Measurements from ENCODE around the gene MPPED2.

DNA sequence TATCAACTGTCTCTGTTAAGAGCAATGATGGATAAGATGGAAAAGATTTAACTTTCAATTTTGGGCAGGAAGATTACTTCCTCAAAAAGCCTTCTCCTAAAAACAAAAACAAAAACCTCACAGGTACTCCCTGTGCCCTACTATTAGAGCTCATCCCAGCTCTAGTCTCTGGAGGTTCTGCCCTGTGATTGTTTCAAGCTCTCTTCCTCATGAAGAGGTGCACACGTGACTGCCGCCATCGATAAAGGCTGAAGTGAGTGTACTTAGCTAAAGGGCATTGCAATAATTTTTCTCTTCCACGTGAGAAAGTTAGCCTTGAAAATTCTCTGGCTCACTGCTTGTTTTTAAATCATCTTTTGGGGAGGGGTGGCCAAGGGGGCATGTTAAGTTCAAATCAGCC is 36.6 kb downstream of the MPPED2 start:
- TF ChIP-seq, protein P1, sequence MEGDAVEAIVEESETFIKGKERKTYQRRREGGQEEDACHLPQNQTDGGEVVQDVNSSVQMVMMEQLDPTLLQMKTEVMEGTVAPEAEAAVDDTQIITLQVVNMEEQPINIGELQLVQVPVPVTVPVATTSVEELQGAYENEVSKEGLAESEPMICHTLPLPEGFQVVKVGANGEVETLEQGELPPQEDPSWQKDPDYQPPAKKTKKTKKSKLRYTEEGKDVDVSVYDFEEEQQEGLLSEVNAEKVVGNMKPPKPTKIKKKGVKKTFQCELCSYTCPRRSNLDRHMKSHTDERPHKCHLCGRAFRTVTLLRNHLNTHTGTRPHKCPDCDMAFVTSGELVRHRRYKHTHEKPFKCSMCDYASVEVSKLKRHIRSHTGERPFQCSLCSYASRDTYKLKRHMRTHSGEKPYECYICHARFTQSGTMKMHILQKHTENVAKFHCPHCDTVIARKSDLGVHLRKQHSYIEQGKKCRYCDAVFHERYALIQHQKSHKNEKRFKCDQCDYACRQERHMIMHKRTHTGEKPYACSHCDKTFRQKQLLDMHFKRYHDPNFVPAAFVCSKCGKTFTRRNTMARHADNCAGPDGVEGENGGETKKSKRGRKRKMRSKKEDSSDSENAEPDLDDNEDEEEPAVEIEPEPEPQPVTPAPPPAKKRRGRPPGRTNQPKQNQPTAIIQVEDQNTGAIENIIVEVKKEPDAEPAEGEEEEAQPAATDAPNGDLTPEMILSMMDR (conservative IDR thresholded peaks at IDR 0.05), result no peak
- TF ChIP-seq ZFX (IDR thresholded peaks at IDR 0.05), result no peak
